ENCODE measurements around the gene LRBA.
"Not testable (repeated sequence)": the region's sequence is repeated elsewhere in the genome, so short reads cannot be mapped to it uniquely, and the experiment has no call there.

Gene LRBA

GRCh38 chr4:150540536-150540935, 474.5 kb downstream of the LRBA start:
- DNase-seq, result no peak

- not testable (repeated sequence) for DNase-seq
These were observed 477.2 kb downstream of the LRBA start for GRCh38 chr4:150537911-150538310.

GRCh38 chr4:150534818-150535217, 480.3 kb downstream of the LRBA start:
- no peak for DNase-seq

GRCh38 chr4:150533673-150534072, 481.4 kb downstream of the LRBA start:
- DNase-seq, result no peak

GRCh38 chr4:150525321-150525868, 489.7 kb downstream of the LRBA start:
- no peak for DNase-seq

- no peak for DNase-seq
These were observed 496.5 kb downstream of the LRBA start for GRCh38 chr4:150518559-150518958.

- no peak for DNase-seq
These were observed 499.9 kb downstream of the LRBA start for GRCh38 chr4:150515135-150515534.

- no peak for DNase-seq
These were observed 500.4 kb downstream of the LRBA start for GRCh38 chr4:150514709-150515108.

GRCh38 chr4:150510176-150510865, 504.8 kb downstream of the LRBA start:
- no peak for DNase-seq

GRCh38 chr4:150507656-150508055, 507.4 kb downstream of the LRBA start:
- DNase-seq, result not testable (repeated sequence)

- no peak for DNase-seq
These were observed 513.1 kb downstream of the LRBA start for GRCh38 chr4:150501983-150502382.

GRCh38 chr4:150501009-150501727, 513.9 kb downstream of the LRBA start:
- DNase-seq, result no peak

- no peak for DNase-seq
These were observed 517.5 kb downstream of the LRBA start for GRCh38 chr4:150497612-150498011.

GRCh38 chr4:150495550-150495949, 519.5 kb downstream of the LRBA start:
- no peak for DNase-seq

- no peak for DNase-seq
These were observed 521.2 kb downstream of the LRBA start for GRCh38 chr4:150493851-150494250.

GRCh38 chr4:150491132-150492049, 523.7 kb downstream of the LRBA start:
- DNase-seq, result no peak

GRCh38 chr4:150482581-150482980, 532.5 kb downstream of the LRBA start:
- DNase-seq, result no peak

GRCh38 chr4:150479657-150480056, 535.4 kb downstream of the LRBA start:
- no peak for DNase-seq

GRCh38 chr4:150477869-150478268, 537.2 kb downstream of the LRBA start:
- no peak for DNase-seq

GRCh38 chr4:150476776-150477175, 538.3 kb downstream of the LRBA start:
- DNase-seq, result no peak

GRCh38 chr4:150475763-150476162, 539.3 kb downstream of the LRBA start:
- no peak for DNase-seq

GRCh38 chr4:150464523-150464922, 550.6 kb downstream of the LRBA start:
- DNase-seq, result no peak

GRCh38 chr4:150462743-150463142, 552.3 kb downstream of the LRBA start:
- no peak for DNase-seq
